Ishikawa (cell line): ENCODE data around the gene FHIT.

Experiments used
- CEBPB ChIP-seq: IDR thresholded peaks from 2 replicates; pipeline ENCODE4 v1.6.1; 2012
- CREB1 ChIP-seq: IDR thresholded peaks from 2 replicates; pipeline ENCODE4 v1.6.1; 2012; ENCODE audit warnings: low read depth
- EGR1 ChIP-seq: IDR thresholded peaks from 2 replicates; pipeline ENCODE4 v1.6.1; 2012
- EP300 ChIP-seq: IDR thresholded peaks from 2 replicates; pipeline ENCODE4 v1.6.1; 2012; ENCODE audit warnings: borderline replicate concordance
- FOXM1 ChIP-seq: IDR thresholded peaks from 2 replicates; pipeline ENCODE4 v1.6.1; 2012; ENCODE audit warnings: low read depth, borderline replicate concordance
- NFIC ChIP-seq: IDR thresholded peaks from 2 replicates; pipeline ENCODE4 v1.6.1; 2012
- RAD21 ChIP-seq: IDR thresholded peaks from 2 replicates; pipeline ENCODE4 v1.6.1; 2012; ENCODE audit warnings: low read depth
- REST ChIP-seq: IDR thresholded peaks from 2 replicates; pipeline ENCODE4 v1.6.1; 2012; ENCODE audit warnings: low read depth, mild to moderate bottlenecking
- TAF1 ChIP-seq: IDR thresholded peaks from 2 replicates; pipeline ENCODE4 v1.6.1; 2012; ENCODE audit warnings: low read depth, mild to moderate bottlenecking
- TCF12 ChIP-seq: IDR thresholded peaks from 2 replicates; pipeline ENCODE4 v1.6.1; 2012; ENCODE audit warnings: low read depth
- TEAD4 ChIP-seq: IDR thresholded peaks from 2 replicates; pipeline ENCODE4 v1.6.1; 2012
- USF1 ChIP-seq: IDR thresholded peaks from 2 replicates; pipeline ENCODE4 v1.6.1; 2012
- YY1 ChIP-seq: IDR thresholded peaks from 2 replicates; pipeline ENCODE4 v1.6.1; 2012; ENCODE audit warnings: low read depth
- ZBTB7A ChIP-seq: IDR thresholded peaks from 2 replicates; pipeline ENCODE4 v1.6.1; 2012; ENCODE audit warnings: low read depth
- TF ChIP-seq, protein P1 (sequence below): IDR thresholded peaks from 2 replicates; pipeline ENCODE4 v1.6.1; 2012

FHIT gene

GRCh38 chr3:60260546-60260945 is 990.7 kb downstream of the FHIT start:
- no peak for TF ChIP-seq USF1
- no peak for TF ChIP-seq TEAD4
- no peak for TF ChIP-seq YY1
- no peak for TF ChIP-seq EGR1
- TF ChIP-seq CREB1: no peak
- TF ChIP-seq RAD21: no peak
- TF ChIP-seq FOXM1: no peak
- TF ChIP-seq NFIC: no peak
- no peak for TF ChIP-seq ZBTB7A
- TF ChIP-seq, protein P1, sequence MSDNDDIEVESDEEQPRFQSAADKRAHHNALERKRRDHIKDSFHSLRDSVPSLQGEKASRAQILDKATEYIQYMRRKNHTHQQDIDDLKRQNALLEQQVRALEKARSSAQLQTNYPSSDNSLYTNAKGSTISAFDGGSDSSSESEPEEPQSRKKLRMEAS: no peak
- TF ChIP-seq TCF12: no peak
- TF ChIP-seq REST: no peak
- TF ChIP-seq TAF1: no peak
- TF ChIP-seq CEBPB: no peak
- TF ChIP-seq EP300: no peak

DNA sequence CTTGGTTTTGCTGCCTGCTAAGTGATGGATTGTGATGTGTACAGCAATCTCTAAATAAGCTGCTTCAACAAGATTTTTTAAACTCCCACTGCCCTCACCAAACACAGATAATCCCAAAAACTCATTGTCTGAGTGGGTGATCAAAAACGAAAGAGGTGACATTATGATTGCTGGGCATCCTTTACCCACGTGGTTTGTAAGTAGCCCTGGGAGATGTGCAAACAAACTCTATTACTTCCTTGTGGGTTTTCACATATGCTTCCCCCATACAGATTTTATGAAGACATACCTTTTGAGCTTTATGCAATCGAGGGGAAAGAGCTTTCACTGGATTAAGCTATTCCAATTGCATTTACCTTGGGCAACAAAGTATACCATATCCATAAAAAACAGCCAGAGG is 1000.4 kb downstream of the FHIT start:
- TF ChIP-seq TCF12 (no peak), CEBPB (no peak), EP300 (no peak), RAD21 (no peak), YY1 (no peak), TEAD4 (no peak), EGR1 (no peak), TAF1 (no peak), FOXM1 (no peak), REST (no peak), USF1 (no peak)

DNA sequence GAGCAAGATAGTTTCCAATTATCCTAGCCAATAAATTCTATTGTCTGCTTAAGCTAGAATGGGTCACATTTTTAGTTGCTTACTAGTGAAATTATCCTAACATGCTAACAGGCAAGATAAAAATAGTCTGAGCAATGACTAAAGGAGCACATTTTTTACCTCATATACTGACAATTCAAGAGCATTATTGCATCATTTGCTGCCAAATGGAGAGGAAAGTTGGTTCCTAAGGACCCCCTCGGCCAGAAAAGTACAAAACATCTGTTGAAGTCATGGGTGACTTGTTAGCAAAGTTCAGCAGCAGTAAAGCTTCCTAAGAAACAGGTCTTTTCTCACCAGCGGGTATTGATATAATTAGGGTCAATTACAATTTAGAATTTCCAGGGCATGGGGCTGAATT is 1001.0 kb downstream of the FHIT start:
- TF ChIP-seq NFIC (no peak), CEBPB (0 out of 2 replicates have a peak, but pooled peaks have one; percentile 13), TEAD4 (no peak)
- TF ChIP-seq, protein P1: no peak

GRCh38 chr3:60246361-60246760 is 1004.9 kb downstream of the FHIT start:
- no peak for TF ChIP-seq TEAD4
- no peak for TF ChIP-seq RAD21
- TF ChIP-seq REST: no peak
- TF ChIP-seq NFIC: no peak
- no peak for TF ChIP-seq YY1
- no peak for TF ChIP-seq EGR1
- TF ChIP-seq FOXM1: no peak
- TF ChIP-seq TCF12: no peak
- TF ChIP-seq EP300: no peak
- TF ChIP-seq, protein P1: no peak
- TF ChIP-seq TAF1: no peak
- TF ChIP-seq USF1: no peak
- TF ChIP-seq ZBTB7A: no peak
- TF ChIP-seq CEBPB: no peak
